B cell (primary cell): Measurements from ENCODE around the gene AUTS2. TPM values are rescaled to one million over a fixed set of nuclear protein-coding genes. Genes with fewer than 3 reads are reported as not detected.

Source experiments
- ATAC-seq: fragments of 200-7000 bp; cut with Tn5 transposase; one replicate; pipeline ENCODE4 v1.10.0; 2021; ENCODE audit warnings: low read depth, mild to moderate bottlenecking, moderate number of reproducible peaks, moderate library complexity
- CTCF ChIA-PET: fragments of 350-600 bp; sonication (Branson Sonifier 250); formaldehyde crosslinking; loops from one replicate; lab custom pipeline; 2021; ENCODE audit warnings: antibody characterized with exemption, inconsistent platforms; lab: Charles Lee
- POLR2A ChIA-PET: fragments of 350-600 bp; sonication (Branson Sonifier 250); formaldehyde crosslinking; loops from one replicate; lab custom pipeline; 2021; ENCODE audit warnings: antibody characterized with exemption; lab: Charles Lee
- DNase-seq: peaks from one replicate; pipeline ENCODE4 v3.0.0; 2013
- H2AFZ ChIP-seq: 2 replicates; pipeline ENCODE4 v1.6.1; 2012; ENCODE audit warnings: mild to moderate bottlenecking, low read depth, low read length; ENCODE audit not compliant: insufficient read depth, poor library complexity, severe bottlenecking
- H3K27ac ChIP-seq, 2 donors: 1 replicate in 1 of 2; 2 replicates in 1 of 2; pipeline ENCODE4 v1.5.1; 2012 to 2013; ENCODE audit warnings: low read length in 2 of 2, mild to moderate bottlenecking in 2 of 2, moderate library complexity in 1 of 2
- H3K27me3 ChIP-seq, 4 experiments: fragments of 200-600 bp in 1 of 4; sonication (generic) in 1 of 4; replicated peaks in 1 of 4; 1 replicate in 2 of 4; 2 replicates in 2 of 4; pipeline versions ENCODE4 v1.6.1 to v1.7.0; 2013 to 2016; ENCODE audit warnings: low read length in 3 of 4, mild to moderate bottlenecking in 2 of 4, mixed read lengths in 1 of 4, moderate library complexity in 1 of 4; ENCODE audit not compliant: insufficient read depth in 4 of 4, control insufficient read depth in 3 of 4; ENCODE audit errors: control extremely low read depth in 1 of 4
- H3K36me3 ChIP-seq, 2 experiments: replicated peaks in 1 of 2; 1 replicate in 1 of 2; 2 replicates in 1 of 2; pipeline versions ENCODE4 v1.6.1 to v1.7.1; 2013; ENCODE audit warnings: low read length in 1 of 2; ENCODE audit not compliant: insufficient read depth in 2 of 2, control insufficient read depth in 1 of 2; ENCODE audit errors: control extremely low read depth in 1 of 2, extremely low read depth in 1 of 2
- H3K4me1 ChIP-seq, 2 donors: fragments of 200-600 bp in 1 of 2; sonication (generic) in 1 of 2; 1 replicate in 1 of 2; 2 replicates in 1 of 2; pipeline versions ENCODE4 v1.5.1 to v1.6.1; 2013 to 2017; ENCODE audit warnings: low read length in 2 of 2; ENCODE audit not compliant: control insufficient read depth in 2 of 2, insufficient read depth in 2 of 2
- H3K4me2 ChIP-seq: replicated peaks from 2 replicates; pipeline ENCODE3; 2012; ENCODE audit warnings: mild to moderate bottlenecking, low read depth, low read length; ENCODE audit not compliant: poor library complexity, severe bottlenecking
- H3K4me3 ChIP-seq, 5 experiments: fragments of 200-600 bp in 1 of 5; sonication (generic) in 1 of 5; 1 replicate in 3 of 5; 2 replicates in 2 of 5; pipeline versions ENCODE4 v1.5.1 to v1.7.0; 2011 to 2016; ENCODE audit warnings: low read length in 4 of 5, mild to moderate bottlenecking in 4 of 5, low read depth in 2 of 5, control low read depth in 1 of 5, moderate library complexity in 1 of 5; ENCODE audit not compliant: insufficient read depth in 1 of 5; ENCODE audit errors: control extremely low read depth in 1 of 5, extremely low read depth in 1 of 5
- H3K79me2 ChIP-seq: fragments of 200-600 bp; sonication (generic); one replicate; pipeline ENCODE4 v1.6.0; 2016; ENCODE audit warnings: low read length; ENCODE audit not compliant: control insufficient read depth, insufficient read depth
- H3K9ac ChIP-seq: fragments of 200-600 bp; sonication (generic); 2 replicates; pipeline ENCODE4 v1.6.1; 2017; ENCODE audit warnings: mild to moderate bottlenecking, low read length, moderate library complexity
- H3K9me3 ChIP-seq, 3 donors: one replicate each; pipeline versions ENCODE4 v1.6.1 to v1.7.1; 2013; ENCODE audit warnings: low read length in 2 of 3; ENCODE audit not compliant: control insufficient read depth in 2 of 3, insufficient read depth in 1 of 3; ENCODE audit errors: control extremely low read depth in 1 of 3
- H4K20me1 ChIP-seq: 2 replicates; pipeline ENCODE4 v1.6.0; 2012; ENCODE audit warnings: mild to moderate bottlenecking, low read length; ENCODE audit not compliant: insufficient read depth, control insufficient read depth, poor library complexity, severe bottlenecking
- H3K27ac Mint-ChIP-seq: one replicate; pipeline ENCODE4 v1.8.0; 2021; ENCODE audit warnings: mixed read lengths
- H3K27me3 Mint-ChIP-seq: one replicate; pipeline ENCODE4 v1.8.0; 2021; ENCODE audit warnings: mixed read lengths
- H3K4me1 Mint-ChIP-seq: one replicate; pipeline ENCODE4 v1.8.0; 2021; ENCODE audit warnings: mixed read lengths
- H3K4me3 Mint-ChIP-seq: one replicate; pipeline ENCODE4 v1.8.0; 2021; ENCODE audit warnings: mixed read lengths
- H3K9me3 Mint-ChIP-seq: one replicate; pipeline ENCODE4 v1.8.0; 2022; ENCODE audit warnings: mixed read lengths; ENCODE audit not compliant: insufficient read depth
- EZH2 ChIP-seq: IDR thresholded peaks from 2 replicates; pipeline ENCODE4 v1.6.1; 2012; ENCODE audit warnings: borderline replicate concordance, low read depth, mild to moderate bottlenecking, moderate library complexity, low read length; ENCODE audit not compliant: insufficient read depth, poor library complexity, severe bottlenecking
- WGBS: methylation state at CpG from one replicate; pipeline ENCODE4 v1.1.5; 2013; ENCODE audit warnings: missing lambda C conversion rate; ENCODE audit not compliant: insufficient coverage; 5-methylcytosine and 5-hydroxymethylcytosine counted together
- intact Hi-C: fragments of 100-400 bp; cut with micrococcal nuclease; formaldehyde crosslinking; loops from one replicate; pipeline ENCODE4 v1.10.0; 2022
- polyA plus RNA-seq: library from polyadenylated mRNA; depleted of rRNA; stranded (reverse); fragments of >200 nt; gene quantifications from 2 replicates; pipeline ENCODE4 v1.2.3, GENCODE V29; 2012
- total RNA-seq, 2 donors: library from RNA; stranded (reverse); fragments of 120-200 nt in 1 of 2; gene quantifications; 1 replicate in 1 of 2; 2 replicates in 1 of 2; pipeline versions ENCODE4 v1.2.3 to v1.2.4, GENCODE V29; 2013 to 2022
- TF ChIP-seq, protein P1 (sequence below): fragments of 200-600 bp; IDR thresholded peaks from one replicate; pipeline ENCODE4 v1.8.0; 2022; ENCODE audit warnings: antibody characterized with exemption, mild to moderate bottlenecking

Gene AUTS2
- total and polyA plus RNA-seq, 2 donors (not counting 1 experiment from before 2014, with no cell fraction given), result 22.3 to 35.0 TPM

DNA sequence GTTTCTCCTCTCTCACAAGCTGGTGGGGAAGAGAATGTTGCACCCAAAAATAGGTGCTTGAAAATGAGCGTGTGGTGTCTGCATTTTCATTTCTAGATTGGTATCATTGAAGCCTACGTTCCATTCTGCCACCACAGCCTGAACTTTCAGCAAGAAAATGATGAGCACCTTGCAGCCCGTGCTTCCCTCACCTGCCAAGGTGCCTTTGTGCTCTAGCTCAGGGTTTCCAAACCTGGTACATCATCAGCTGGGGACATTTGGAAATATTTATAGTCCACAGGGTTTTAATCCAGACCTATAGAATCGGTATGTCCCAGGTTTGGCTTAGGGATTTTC is 701.2 kb downstream of the AUTS2 start:
- Histone ChIP-seq H2AFZ (no peak overlapping the region), H3K9me3 (no peaks in the 10 kb centered on the region), H3K79me2 (no peaks in the 10 kb centered on the region), H3K4me3 (no peak overlapping the region), H4K20me1 (no peaks in the 10 kb centered on the region), H3K4me1 (no peaks in the 10 kb centered on the region), H3K27me3 (no peaks in the 10 kb centered on the region), H3K36me3 (no peaks in the 10 kb centered on the region), H3K27ac (no peak overlapping the region), H3K9ac (no peak overlapping the region), H3K4me2 (no peak overlapping the region)
- ATAC-seq, result no peak
- H3K4me3 Mint-ChIP-seq, result no peak overlapping the region
- CTCF ChIA-PET, result no interaction called here
- no peak for TF ChIP-seq EZH2
- TF ChIP-seq, protein P1, sequence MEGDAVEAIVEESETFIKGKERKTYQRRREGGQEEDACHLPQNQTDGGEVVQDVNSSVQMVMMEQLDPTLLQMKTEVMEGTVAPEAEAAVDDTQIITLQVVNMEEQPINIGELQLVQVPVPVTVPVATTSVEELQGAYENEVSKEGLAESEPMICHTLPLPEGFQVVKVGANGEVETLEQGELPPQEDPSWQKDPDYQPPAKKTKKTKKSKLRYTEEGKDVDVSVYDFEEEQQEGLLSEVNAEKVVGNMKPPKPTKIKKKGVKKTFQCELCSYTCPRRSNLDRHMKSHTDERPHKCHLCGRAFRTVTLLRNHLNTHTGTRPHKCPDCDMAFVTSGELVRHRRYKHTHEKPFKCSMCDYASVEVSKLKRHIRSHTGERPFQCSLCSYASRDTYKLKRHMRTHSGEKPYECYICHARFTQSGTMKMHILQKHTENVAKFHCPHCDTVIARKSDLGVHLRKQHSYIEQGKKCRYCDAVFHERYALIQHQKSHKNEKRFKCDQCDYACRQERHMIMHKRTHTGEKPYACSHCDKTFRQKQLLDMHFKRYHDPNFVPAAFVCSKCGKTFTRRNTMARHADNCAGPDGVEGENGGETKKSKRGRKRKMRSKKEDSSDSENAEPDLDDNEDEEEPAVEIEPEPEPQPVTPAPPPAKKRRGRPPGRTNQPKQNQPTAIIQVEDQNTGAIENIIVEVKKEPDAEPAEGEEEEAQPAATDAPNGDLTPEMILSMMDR, result no peak
- intact Hi-C loops, result no loop called here
- DNase-seq, result no peak
- no peak overlapping the region for H3K27ac Mint-ChIP-seq
- POLR2A ChIA-PET, result no interaction called here
- H3K27me3 Mint-ChIP-seq, result no peaks in the 10 kb centered on the region
- H3K9me3 Mint-ChIP-seq, result no peaks in the 10 kb centered on the region
- no peaks in the 10 kb centered on the region for H3K4me1 Mint-ChIP-seq
- 77% methylated on average over 3 of the region's 4 CpGs for WGBS

DNA sequence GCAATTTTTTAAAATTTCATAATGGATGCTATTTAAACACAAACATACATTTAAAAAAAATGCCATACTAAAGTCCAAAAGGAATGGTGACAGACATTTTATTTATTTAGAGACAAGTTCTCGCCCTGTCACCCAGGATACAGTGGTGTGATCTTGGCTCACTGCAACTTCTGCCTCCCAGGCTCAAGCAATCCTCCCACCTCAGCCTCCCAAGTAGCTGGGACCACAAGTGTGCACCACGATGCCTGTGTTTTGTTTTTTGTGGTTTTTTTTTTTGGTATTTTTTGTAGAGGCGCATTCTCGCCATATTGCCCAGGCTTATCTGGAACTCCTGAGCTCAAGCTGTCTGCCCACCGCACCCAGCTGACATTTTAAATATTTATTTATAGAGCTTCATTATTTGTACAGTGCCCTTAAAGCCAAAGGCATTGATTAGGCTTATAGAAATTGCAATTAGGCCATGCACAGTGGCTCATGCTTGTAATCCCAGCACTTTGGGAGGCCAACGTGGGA is 703.5 kb downstream of the AUTS2 start:
- Histone ChIP-seq H3K27ac (no peak overlapping the region), H3K4me1 (no peaks in the 10 kb centered on the region), H3K9me3 (no peaks in the 10 kb centered on the region), H2AFZ (no peak overlapping the region), H3K27me3 (no peaks in the 10 kb centered on the region), H4K20me1 (no peaks in the 10 kb centered on the region), H3K4me2 (no peak overlapping the region), H3K79me2 (no peaks in the 10 kb centered on the region), H3K36me3 (no peaks in the 10 kb centered on the region), H3K4me3 (no peak overlapping the region), H3K9ac (no peak overlapping the region)
- ATAC-seq, result no peak
- H3K27ac Mint-ChIP-seq, result no peak overlapping the region
- intact Hi-C loops, result no loop called here
- POLR2A ChIA-PET, result no interaction called here
- CTCF ChIA-PET, result no interaction called here
- no peak for DNase-seq
- no peaks in the 10 kb centered on the region for H3K4me1 Mint-ChIP-seq
- H3K27me3 Mint-ChIP-seq, result no peaks in the 10 kb centered on the region
- 100% methylated on average over 2 of the region's 6 CpGs for WGBS
- TF ChIP-seq, protein P1, result no peak
- TF ChIP-seq EZH2, result no peak
- H3K9me3 Mint-ChIP-seq, result no peaks in the 10 kb centered on the region
- no peak overlapping the region for H3K4me3 Mint-ChIP-seq
